ENCODE results near the gene CENPP. TPM values are rescaled to one million over a fixed set of nuclear protein-coding genes. Genes with fewer than 3 reads are reported as not detected.

Gene CENPP
- total RNA-seq, 1 experiment from 2014 or later = 15.6 TPM

DNA sequence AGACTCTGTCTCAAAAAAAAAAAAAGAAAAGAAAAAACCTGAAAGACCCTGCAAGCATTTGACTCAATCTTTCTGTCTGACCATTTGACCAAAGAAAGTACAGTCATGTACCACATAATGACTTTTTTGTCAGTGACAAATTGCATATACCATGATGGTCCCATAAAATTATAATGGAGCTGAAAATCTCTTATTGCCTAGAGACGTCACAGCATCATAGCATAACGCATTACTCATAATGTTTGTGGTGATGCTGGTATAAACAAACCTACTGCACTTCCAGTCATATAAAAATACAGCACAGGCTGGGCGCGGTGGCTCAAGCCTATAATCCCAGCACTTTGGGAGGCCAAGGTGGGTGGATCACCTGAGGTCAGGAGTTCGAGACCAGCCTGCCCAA lies 199.6 kb downstream of the CENPP start:
- Histone ChIP-seq H3K27ac (ENCODE audit: low read depth, low read length, poor library complexity, severe bottlenecking) (no peak overlapping the region), H3K9me3 (ENCODE audit: low read depth, low read length, poor library complexity, severe bottlenecking) (no peaks in the 10 kb centered on the region), H3K36me3 (ENCODE audit: insufficient read depth, low read length, poor library complexity, severe bottlenecking) (no peaks in the 10 kb centered on the region), H3K4me3 (ENCODE audit: low read depth, low read length, poor library complexity, severe bottlenecking) (no peak overlapping the region), H3K4me1 (ENCODE audit: insufficient read depth, low read length, poor library complexity, severe bottlenecking) (no peaks in the 10 kb centered on the region), H3K27me3 (replicated peaks; ENCODE audit: insufficient read depth, low read depth, low read length, poor library complexity) (no peaks in the 10 kb centered on the region)
- ChIA-PET CTCF (no interaction called here), POLR2A (ENCODE audit: low non-redundant PET) (no interaction called here)
- TF ChIP-seq, protein P1, sequence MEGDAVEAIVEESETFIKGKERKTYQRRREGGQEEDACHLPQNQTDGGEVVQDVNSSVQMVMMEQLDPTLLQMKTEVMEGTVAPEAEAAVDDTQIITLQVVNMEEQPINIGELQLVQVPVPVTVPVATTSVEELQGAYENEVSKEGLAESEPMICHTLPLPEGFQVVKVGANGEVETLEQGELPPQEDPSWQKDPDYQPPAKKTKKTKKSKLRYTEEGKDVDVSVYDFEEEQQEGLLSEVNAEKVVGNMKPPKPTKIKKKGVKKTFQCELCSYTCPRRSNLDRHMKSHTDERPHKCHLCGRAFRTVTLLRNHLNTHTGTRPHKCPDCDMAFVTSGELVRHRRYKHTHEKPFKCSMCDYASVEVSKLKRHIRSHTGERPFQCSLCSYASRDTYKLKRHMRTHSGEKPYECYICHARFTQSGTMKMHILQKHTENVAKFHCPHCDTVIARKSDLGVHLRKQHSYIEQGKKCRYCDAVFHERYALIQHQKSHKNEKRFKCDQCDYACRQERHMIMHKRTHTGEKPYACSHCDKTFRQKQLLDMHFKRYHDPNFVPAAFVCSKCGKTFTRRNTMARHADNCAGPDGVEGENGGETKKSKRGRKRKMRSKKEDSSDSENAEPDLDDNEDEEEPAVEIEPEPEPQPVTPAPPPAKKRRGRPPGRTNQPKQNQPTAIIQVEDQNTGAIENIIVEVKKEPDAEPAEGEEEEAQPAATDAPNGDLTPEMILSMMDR (conservative IDR thresholded peaks at IDR 0.05; ENCODE audit: low read depth, low read length) = no peak
- TF ChIP-seq EZH2 (IDR thresholded peaks at IDR 0.05; ENCODE audit: borderline replicate concordance, low read depth, low read length, poor library complexity, severe bottlenecking) = no peak
- BruUV-seq (replicated peaks) = no TSS peak
- intact Hi-C loops (cut with micrococcal nuclease; ENCODE audit: unreplicated experiment) = no loop called here
- no peak for DNase-seq (ENCODE audit: low spot score)

DNA sequence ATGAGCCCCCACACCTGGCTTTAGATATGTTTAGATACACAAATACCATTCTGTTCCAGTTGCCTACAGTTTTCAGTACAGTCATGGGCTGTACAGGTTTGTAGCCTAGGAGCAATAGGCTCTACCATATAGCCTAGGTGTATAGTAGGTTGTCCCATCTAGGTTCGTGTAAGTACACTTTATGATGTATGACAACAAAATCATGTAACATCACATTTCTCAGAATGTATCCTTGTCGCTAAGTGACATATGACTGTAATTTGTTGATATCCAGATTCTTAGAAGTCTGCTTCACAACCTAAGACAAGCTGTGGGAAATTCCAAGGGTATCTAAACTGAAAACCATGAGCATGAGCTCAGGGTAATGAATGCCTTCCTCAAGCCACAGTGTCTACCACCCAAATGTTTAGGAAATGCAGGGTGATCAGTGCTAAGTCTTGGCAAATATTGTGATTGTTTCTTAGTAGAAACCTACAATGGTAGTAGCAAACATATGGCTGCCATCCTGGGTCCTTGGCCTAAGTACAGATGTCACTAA lies 201.6 kb downstream of the CENPP start:
- BruUV-seq (replicated peaks) = no TSS peak
- DNase-seq (ENCODE audit: low spot score) = no peak

DNA sequence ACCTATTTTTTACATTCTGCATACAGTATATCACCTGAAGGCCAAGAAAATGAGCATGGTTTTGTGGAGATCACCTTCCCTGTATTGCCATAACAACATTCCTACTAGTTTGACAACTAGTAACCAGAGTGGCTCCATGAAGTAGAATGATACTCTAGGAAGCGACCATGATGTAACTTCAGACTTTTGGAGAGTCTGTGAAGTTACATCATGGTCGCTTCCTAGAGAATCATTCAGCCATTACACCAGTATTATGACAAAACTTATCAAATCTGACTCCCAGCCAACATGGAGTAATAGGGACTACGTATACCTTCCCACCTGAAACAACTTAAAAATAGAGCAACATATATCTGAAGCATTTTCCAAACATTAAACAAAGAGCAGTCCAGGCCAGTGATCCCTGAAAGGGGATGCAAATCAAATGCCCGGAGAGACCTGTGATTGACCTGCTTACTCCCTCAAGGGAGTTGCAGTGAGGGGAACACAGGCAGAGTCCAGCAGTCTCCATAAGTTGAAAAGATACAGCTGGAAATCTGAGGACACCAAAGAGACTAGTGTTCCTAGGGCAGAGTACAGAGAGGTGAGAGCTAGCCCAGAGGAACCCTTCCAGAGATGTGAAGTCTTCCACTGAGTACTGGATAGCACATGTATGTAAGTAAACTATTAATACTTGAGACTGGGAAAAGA lies 202.2 kb downstream of the CENPP start:
- no peak overlapping the region for H3K27ac ChIP-seq (ENCODE audit: low read depth, low read length, poor library complexity, severe bottlenecking)
- no peak for DNase-seq (ENCODE audit: low spot score)
- intact Hi-C loops (cut with micrococcal nuclease; ENCODE audit: unreplicated experiment) = no loop called here
- ChIA-PET POLR2A (ENCODE audit: low non-redundant PET) (no interaction called here), CTCF (no interaction called here)
- no peaks in the 10 kb centered on the region for H3K36me3 ChIP-seq (ENCODE audit: insufficient read depth, low read length, poor library complexity, severe bottlenecking)
- no peak overlapping the region for H3K4me3 ChIP-seq (ENCODE audit: low read depth, low read length, poor library complexity, severe bottlenecking)
- H3K9me3 ChIP-seq (ENCODE audit: low read depth, low read length, poor library complexity, severe bottlenecking) = no peaks in the 10 kb centered on the region
- no peaks in the 10 kb centered on the region for H3K27me3 ChIP-seq (replicated peaks; ENCODE audit: insufficient read depth, low read depth, low read length, poor library complexity)
- H3K4me1 ChIP-seq (ENCODE audit: insufficient read depth, low read length, poor library complexity, severe bottlenecking) = no peaks in the 10 kb centered on the region
- BruUV-seq (replicated peaks) = no TSS peak
- TF ChIP-seq, protein P1 (conservative IDR thresholded peaks at IDR 0.05; ENCODE audit: low read depth, low read length) = no peak
- TF ChIP-seq EZH2 (IDR thresholded peaks at IDR 0.05; ENCODE audit: borderline replicate concordance, low read depth, low read length, poor library complexity, severe bottlenecking) = no peak

More for the DNA sequence above, 201.6 kb downstream of the CENPP start:
- no peaks in the 10 kb centered on the region for H3K27me3 ChIP-seq (replicated peaks; ENCODE audit: insufficient read depth, low read depth, low read length, poor library complexity)
- CTCF ChIA-PET = no interaction called here
- H3K4me1 ChIP-seq (ENCODE audit: insufficient read depth, low read length, poor library complexity, severe bottlenecking) = no peaks in the 10 kb centered on the region
- no peak overlapping the region for H3K27ac ChIP-seq (ENCODE audit: low read depth, low read length, poor library complexity, severe bottlenecking)
- intact Hi-C loops (cut with micrococcal nuclease; ENCODE audit: unreplicated experiment) = no loop called here
- no peaks in the 10 kb centered on the region for H3K36me3 ChIP-seq (ENCODE audit: insufficient read depth, low read length, poor library complexity, severe bottlenecking)
- POLR2A ChIA-PET (ENCODE audit: low non-redundant PET) = no interaction called here
- H3K9me3 ChIP-seq (ENCODE audit: low read depth, low read length, poor library complexity, severe bottlenecking) = no peaks in the 10 kb centered on the region
- TF ChIP-seq, protein P1 (conservative IDR thresholded peaks at IDR 0.05; ENCODE audit: low read depth, low read length) = no peak
- TF ChIP-seq EZH2 (IDR thresholded peaks at IDR 0.05; ENCODE audit: borderline replicate concordance, low read depth, low read length, poor library complexity, severe bottlenecking) = no peak
- H3K4me3 ChIP-seq (ENCODE audit: low read depth, low read length, poor library complexity, severe bottlenecking) = no peak overlapping the region

Data from A673 (cell line).